Activated CD4-positive, alpha-beta memory T cell treated with anti-CD3 and anti-CD28 coated beads, Interleukin-2, amount 10 ng/mL, durations not matched to agents 7 days and 5 days (primary cell): ENCODE measurements around the gene AP1G1. TPM values are rescaled to one million over a fixed set of nuclear protein-coding genes. Genes with fewer than 3 reads are reported as not detected.

Experiments
- CTCF ChIA-PET: fragments of 350-600 bp; sonication (Branson Sonifier 250); formaldehyde crosslinking; loops from one replicate; lab custom pipeline; 2021; ENCODE audit warnings: antibody characterized with exemption, inconsistent platforms; lab: Charles Lee
- POLR2A ChIA-PET: fragments of 350-600 bp; sonication (Branson Sonifier 250); formaldehyde crosslinking; loops from one replicate; lab custom pipeline; 2021; ENCODE audit warnings: antibody characterized with exemption; lab: Charles Lee
- DNase-seq: peaks from one replicate; pipeline ENCODE4 v3.0.0-alpha.2; 2020
- H3K27ac Mint-ChIP-seq: one replicate; pipeline ENCODE4 v1.8.0; 2021; ENCODE audit warnings: mild to moderate bottlenecking, mixed read lengths
- H3K27me3 Mint-ChIP-seq: one replicate; pipeline ENCODE4 v1.8.0; 2021; ENCODE audit warnings: mixed read lengths
- H3K36me3 Mint-ChIP-seq: one replicate; pipeline ENCODE4 v1.8.0; 2021; ENCODE audit warnings: low read depth, mixed read lengths
- H3K4me1 Mint-ChIP-seq: one replicate; pipeline ENCODE4 v1.8.0; 2021; ENCODE audit warnings: mixed read lengths
- H3K4me3 Mint-ChIP-seq: one replicate; pipeline ENCODE4 v1.8.0; 2021; ENCODE audit warnings: mild to moderate bottlenecking, mixed read lengths
- H3K9me3 Mint-ChIP-seq: one replicate; pipeline ENCODE4 v1.8.0; 2021; ENCODE audit warnings: mixed read lengths
- total RNA-seq, 2 experiments: library from RNA; stranded (reverse); gene quantifications; one replicate each; pipeline ENCODE4 v1.2.3, GENCODE V29; 2021

Gene AP1G1
- 10 to 100 TPM; 78.7 to 82.6 TPM for total RNA-seq

DNA sequence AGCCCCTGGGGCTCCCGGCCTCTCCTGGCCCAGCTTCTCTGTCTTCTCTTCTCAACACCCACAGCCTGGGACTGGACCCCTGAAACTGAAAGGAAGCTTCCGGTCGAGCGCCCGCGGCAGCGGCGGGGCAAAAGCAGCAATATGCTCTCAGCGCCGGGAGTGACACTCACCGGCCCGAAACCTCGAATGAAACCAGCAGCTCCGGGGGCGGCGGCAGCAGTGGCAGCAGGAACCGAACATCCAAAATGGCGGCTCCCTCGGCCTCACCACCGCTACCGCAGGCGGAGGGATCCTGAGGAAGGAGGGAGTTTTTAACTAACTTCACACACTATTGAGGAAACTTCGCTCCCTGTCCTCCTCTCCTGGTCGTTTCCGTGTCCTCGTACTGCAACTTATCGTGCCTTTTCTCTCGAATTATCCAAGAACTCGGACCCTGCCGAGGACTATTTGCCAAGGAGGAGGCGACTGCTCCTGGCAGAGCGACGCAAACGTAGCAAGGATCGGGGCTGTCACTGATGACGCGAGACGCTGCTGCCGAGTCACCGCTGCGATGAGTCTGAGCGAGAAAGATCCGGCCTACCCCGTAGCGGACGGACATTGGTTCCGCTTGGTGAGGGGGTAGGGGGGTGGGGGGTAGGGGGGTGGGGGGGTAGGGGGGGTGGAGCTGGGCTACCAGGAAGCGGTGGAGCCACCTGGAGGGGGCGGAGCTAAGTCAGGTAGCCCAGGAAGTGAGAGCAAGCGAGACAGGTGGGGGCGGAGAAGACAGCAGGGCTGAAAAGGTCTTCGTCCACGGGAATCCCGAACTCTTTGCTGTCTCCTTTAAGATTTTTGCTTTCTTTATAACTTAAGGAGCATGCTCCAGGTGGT is at the start of gene AP1G1:
TSS of gene AP1G1 (minus strand) at position 242 of the 867 bp plus-strand sequence. CDS start 19,355 bp downstream, outside the sequence.
- DNase-seq: peak; percentile 94
- Mint-ChIP-seq H3K9me3 (no peaks in the 10 kb centered on the region), H3K36me3 (peaks cover 10% of the 10 kb centered on the region), H3K4me1 (peaks cover 30% of the 10 kb centered on the region), H3K4me3 (peak within 1 kb of the TSS; percentile 94), H3K27ac (peak within 1 kb of the TSS; percentile 93), H3K27me3 (no peaks in the 10 kb centered on the region)
- CTCF ChIA-PET: interaction anchor here (0.7 to 3.4 kb wide), 9 partner anchors 9 to 153 kb away, joined by 3 to 22 read pairs (median 3); partner anchors contain the start of genes IST1 and ZNF821
- POLR2A ChIA-PET: interaction anchor here (0.8 to 5.5 kb wide), 27 partner anchors 9 to 285 kb away, joined by 3 to 89 read pairs (median 5); partner anchors contain the start of genes DHX38, IST1, TXNL4B and ZNF821

DNA sequence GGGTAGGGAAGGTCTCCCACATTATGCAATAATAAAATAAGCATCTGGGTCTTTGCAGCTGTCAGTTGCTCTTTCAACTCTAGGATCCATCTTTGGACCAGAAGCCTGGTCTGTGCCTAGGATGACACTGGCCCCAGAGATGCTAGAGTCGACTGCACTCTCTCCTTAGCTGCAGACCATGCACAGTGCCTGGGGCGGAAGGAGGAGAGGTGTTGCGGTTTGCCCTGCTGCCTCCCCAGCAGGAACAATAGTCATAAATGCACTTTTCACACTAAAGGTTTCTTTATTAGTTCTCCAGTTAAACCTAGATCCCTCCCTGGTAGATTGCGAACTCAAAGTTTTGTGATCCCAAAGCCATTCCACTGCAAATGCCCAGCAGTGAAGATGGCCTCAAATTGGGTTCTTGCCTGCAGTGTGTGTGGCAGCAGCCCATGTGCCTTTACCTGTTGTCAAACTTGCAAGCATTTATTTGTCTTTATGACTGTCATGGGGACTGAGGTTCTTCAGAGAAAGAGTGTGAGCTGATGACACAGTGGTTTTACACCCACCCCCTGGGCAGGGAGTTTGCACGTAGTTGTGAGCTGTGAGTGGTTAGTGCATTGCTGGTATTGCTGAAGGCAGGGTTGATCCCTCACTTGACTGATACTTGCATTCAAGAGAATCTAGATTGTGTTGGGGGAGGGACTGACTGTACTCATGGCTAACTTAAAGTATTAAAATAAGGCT is 47.5 kb upstream of the AP1G1 start:
- DNase-seq: peak; percentile 34
- H3K36me3 Mint-ChIP-seq: peaks cover 53% of the 10 kb centered on the region
- no peaks in the 10 kb centered on the region for H3K9me3 Mint-ChIP-seq
- ChIA-PET CTCF (interaction anchor here (2.0 kb wide), 1 partner anchor 27 kb away, joined by 7 read pairs; the partner anchor contains the start of gene ZNF821), POLR2A (interaction anchor here (0.8 to 1.6 kb wide), 5 partner anchors 10 to 39 kb away, joined by 3 to 5 read pairs (median 4); partner anchors contain the start of gene IST1)
- peak overlapping the region; percentile 86 for H3K27ac Mint-ChIP-seq
- no peaks in the 10 kb centered on the region for H3K27me3 Mint-ChIP-seq
- peaks cover 53% of the 10 kb centered on the region for H3K4me1 Mint-ChIP-seq
- peak overlapping the region; percentile 9 for H3K4me3 Mint-ChIP-seq

DNA sequence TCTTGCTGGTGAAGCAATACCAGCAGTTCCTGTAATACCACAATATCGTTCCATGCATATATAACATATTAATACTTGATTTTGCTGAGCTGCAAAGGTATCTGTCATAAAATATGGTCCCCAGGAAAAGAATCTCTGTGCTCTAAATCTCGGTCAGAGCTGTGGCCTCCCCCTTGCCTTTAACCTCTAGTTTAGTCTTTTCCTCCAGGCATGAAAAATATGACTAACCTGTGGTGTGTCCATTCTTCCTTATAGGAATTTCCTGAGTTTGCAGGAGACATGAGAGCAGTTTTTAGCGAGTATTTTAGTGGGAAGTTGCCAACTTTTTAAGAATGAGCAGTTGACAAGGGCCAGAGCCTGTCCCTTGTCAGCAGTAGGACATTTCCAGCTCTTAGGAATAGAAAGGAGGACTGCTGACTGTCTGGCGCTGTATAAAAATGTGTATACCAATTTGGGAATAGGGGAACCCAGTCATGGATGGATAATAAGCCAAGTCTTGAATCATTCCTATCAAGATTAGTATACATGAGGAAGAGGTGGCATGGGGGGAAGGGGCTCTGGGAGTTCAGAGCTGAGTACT is 45.8 kb upstream of the AP1G1 start:
- Mint-ChIP-seq H3K4me3 (no peak overlapping the region), H3K9me3 (no peaks in the 10 kb centered on the region), H3K36me3 (peaks cover 62% of the 10 kb centered on the region), H3K4me1 (peaks cover 53% of the 10 kb centered on the region), H3K27ac (no peak overlapping the region), H3K27me3 (no peaks in the 10 kb centered on the region)
- no peak for DNase-seq
- ChIA-PET POLR2A (interaction anchor here (1.3 kb wide), 1 partner anchor 12 kb away, joined by 3 read pairs; no protein-coding TSS in a partner anchor), CTCF (no interaction called here)

DNA sequence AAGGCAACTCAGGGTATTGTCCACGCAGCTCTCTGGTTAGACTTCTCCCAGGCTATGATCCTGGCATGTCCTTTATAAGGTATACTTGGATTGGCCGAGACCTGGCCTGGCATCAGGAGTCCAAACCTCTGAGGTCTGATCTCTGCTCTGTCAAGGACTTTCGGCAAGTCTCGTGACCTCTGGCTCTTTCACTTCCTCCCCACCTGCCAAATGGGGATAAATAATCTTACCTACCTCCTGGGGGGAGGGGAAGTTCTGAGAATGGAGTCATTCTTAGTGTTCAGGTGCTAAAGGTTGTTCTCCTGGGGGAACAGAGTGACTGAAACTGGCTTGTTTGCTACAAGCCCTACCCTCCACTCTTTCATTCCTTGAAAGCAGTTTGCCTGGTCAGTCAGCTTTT is 44.8 kb upstream of the AP1G1 start:
- Mint-ChIP-seq H3K36me3 (peaks cover 62% of the 10 kb centered on the region), H3K27me3 (no peaks in the 10 kb centered on the region), H3K4me1 (peaks cover 57% of the 10 kb centered on the region), H3K27ac (no peak overlapping the region), H3K4me3 (no peak overlapping the region), H3K9me3 (no peaks in the 10 kb centered on the region)
- ChIA-PET POLR2A (no interaction called here), CTCF (interaction anchor here (1.4 kb wide), 1 partner anchor 25 kb away, joined by 3 read pairs; no protein-coding TSS in a partner anchor)
- DNase-seq: no peak

DNA sequence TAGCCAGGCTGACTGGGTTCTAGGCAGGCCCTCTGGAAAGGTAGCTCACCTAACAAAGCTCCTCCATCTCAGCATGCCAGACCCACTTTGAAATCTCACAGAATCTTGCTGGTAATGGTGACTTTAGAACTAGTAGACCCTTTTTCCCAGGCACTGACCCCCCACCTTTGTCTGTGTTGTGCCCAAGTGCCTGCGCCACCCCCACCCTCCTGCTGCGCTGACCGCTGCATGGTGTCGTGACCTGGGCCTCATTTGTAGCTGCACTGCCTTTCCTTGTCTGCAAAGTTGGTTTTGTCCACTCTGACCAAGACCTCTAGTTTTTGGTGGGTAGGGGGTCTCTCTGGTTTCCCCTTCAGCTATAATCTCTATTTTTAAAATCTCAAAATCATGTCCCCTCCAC is 43.9 kb upstream of the AP1G1 start:
- Mint-ChIP-seq H3K9me3 (no peaks in the 10 kb centered on the region), H3K4me1 (peaks cover 65% of the 10 kb centered on the region), H3K36me3 (peaks cover 69% of the 10 kb centered on the region), H3K27ac (no peak overlapping the region), H3K27me3 (no peaks in the 10 kb centered on the region), H3K4me3 (no peak overlapping the region)
- DNase-seq: no peak
- ChIA-PET POLR2A (interaction anchor here (1.0 kb wide), 1 partner anchor 18 kb away, joined by 3 read pairs; no protein-coding TSS in a partner anchor), CTCF (interaction anchor here (1.4 to 1.7 kb wide), 3 partner anchors 26 to 109 kb away, joined by 3 to 5 read pairs (median 4); no protein-coding TSS in a partner anchor)

DNA sequence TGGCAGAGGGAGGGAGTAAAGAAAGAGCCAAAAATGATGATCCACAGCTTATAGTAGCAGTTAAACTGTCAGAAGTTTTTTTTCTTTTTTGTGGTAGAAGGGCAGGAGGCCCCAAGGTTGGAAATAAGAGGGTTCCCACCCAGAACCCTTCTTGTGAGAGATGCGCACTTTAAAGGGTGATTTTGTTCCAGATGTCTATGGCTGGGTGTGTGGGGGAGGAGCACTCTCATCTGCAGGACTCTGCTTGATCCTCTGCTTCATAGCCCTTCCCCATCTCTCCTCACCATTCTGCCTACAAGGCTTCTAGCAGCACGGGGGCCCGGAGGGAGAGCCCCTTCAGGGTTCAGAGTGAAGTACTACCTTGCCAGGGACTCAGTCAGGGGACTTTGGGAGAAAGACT is 43.5 kb upstream of the AP1G1 start:
- ChIA-PET CTCF (interaction anchor here (1.4 to 1.7 kb wide), 3 partner anchors 26 to 109 kb away, joined by 3 to 5 read pairs (median 4); no protein-coding TSS in a partner anchor), POLR2A (interaction anchor here (1.0 kb wide), 1 partner anchor 19 kb away, joined by 3 read pairs; no protein-coding TSS in a partner anchor)
- peaks cover 67% of the 10 kb centered on the region for H3K36me3 Mint-ChIP-seq
- H3K27ac Mint-ChIP-seq: no peak overlapping the region
- peaks cover 66% of the 10 kb centered on the region for H3K4me1 Mint-ChIP-seq
- DNase-seq: no peak
- no peaks in the 10 kb centered on the region for H3K9me3 Mint-ChIP-seq
- H3K4me3 Mint-ChIP-seq: no peak overlapping the region
- no peaks in the 10 kb centered on the region for H3K27me3 Mint-ChIP-seq

DNA sequence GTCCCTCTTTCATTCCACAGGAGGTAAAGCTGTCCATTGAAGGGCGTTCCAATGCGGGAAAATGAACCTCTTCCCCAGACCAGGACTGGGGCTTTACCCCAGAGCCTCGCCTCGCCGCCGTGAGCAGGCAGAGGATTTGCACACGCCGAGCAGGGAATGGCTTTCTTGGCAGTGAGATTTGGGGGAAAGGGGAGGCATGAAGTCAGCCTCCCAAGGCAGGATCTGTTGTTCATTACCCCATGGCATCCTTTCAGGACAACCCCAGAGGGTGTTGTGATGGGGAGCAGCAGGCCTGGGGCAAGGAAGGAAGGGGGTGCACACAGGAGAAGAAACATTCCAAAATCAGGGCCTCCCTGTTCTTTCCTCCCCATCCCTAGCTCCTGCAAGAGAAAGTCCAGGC is 43.1 kb upstream of the AP1G1 start:
- no peak for DNase-seq
- H3K4me1 Mint-ChIP-seq: peaks cover 68% of the 10 kb centered on the region
- POLR2A ChIA-PET: interaction anchor here (1.0 kb wide), 1 partner anchor 19 kb away, joined by 3 read pairs; no protein-coding TSS in a partner anchor
- no peak overlapping the region for H3K4me3 Mint-ChIP-seq
- no peaks in the 10 kb centered on the region for H3K9me3 Mint-ChIP-seq
- no peak overlapping the region for H3K27ac Mint-ChIP-seq
- CTCF ChIA-PET: interaction anchor here (1.4 to 1.7 kb wide), 3 partner anchors 26 to 110 kb away, joined by 3 to 5 read pairs (median 4); no protein-coding TSS in a partner anchor
- H3K27me3 Mint-ChIP-seq: no peaks in the 10 kb centered on the region
- peaks cover 66% of the 10 kb centered on the region for H3K36me3 Mint-ChIP-seq

DNA sequence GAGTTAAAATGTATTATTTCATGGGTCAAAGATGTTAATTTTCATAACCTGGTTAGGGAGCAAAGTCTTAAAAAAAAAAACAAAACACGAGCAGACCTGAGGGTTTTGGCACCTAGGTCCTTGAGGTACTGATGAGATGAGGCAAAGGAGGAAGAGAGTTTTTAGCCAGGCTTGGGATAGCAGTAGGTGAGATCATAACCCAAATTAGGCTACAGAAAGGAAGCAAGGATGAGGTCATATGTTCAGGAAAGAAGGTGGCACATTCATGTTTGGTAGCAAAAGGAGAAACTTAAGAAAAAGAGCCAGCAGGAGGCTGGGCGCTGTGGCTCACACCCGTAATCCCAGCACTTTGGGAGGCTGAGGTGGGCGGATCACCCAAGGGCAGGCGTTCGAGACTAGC is 40.0 kb upstream of the AP1G1 start:
- POLR2A ChIA-PET: interaction anchor here (1.4 to 1.7 kb wide), 2 partner anchors 34 to 47 kb away, joined by 3 to 6 read pairs; no protein-coding TSS in a partner anchor
- no peaks in the 10 kb centered on the region for H3K9me3 Mint-ChIP-seq
- H3K4me3 Mint-ChIP-seq: no peak overlapping the region
- no peak overlapping the region for H3K27ac Mint-ChIP-seq
- H3K4me1 Mint-ChIP-seq: peaks cover 59% of the 10 kb centered on the region
- DNase-seq: no peak
- H3K27me3 Mint-ChIP-seq: no peaks in the 10 kb centered on the region
- peaks cover 44% of the 10 kb centered on the region for H3K36me3 Mint-ChIP-seq
- CTCF ChIA-PET: interaction anchor here (1.5 kb wide), 1 partner anchor 33 kb away, joined by 6 read pairs; no protein-coding TSS in a partner anchor

DNA sequence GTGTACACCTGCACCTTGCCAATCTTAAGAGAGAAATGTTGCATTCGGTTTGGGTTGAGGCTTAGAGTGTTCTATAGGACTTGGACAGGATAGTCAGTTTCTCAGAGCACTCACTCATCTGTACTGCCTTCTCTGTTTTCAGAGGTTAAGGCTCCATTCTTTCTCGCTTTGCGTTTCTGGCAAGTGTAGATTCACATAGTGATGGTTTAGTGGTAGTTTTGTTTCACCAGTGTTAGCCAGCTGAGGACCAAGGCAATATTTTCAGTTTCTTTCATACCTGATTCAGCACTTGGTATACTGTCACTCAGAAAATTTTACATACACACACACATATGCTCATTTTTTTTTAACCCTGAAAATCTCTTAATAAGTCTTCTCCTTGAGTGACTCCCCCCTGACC is 38.5 kb upstream of the AP1G1 start:
- Mint-ChIP-seq H3K9me3 (no peaks in the 10 kb centered on the region), H3K27me3 (no peaks in the 10 kb centered on the region), H3K4me3 (peak overlapping the region; percentile 91), H3K4me1 (peaks cover 56% of the 10 kb centered on the region), H3K27ac (peak overlapping the region; percentile 93), H3K36me3 (peaks cover 38% of the 10 kb centered on the region)
- no peak for DNase-seq
- CTCF ChIA-PET: interaction anchor here (0.7 to 2.0 kb wide), 3 partner anchors 34 to 282 kb away, joined by 3 to 7 read pairs (median 4); partner anchors contain the start of gene ZNF821
- POLR2A ChIA-PET: interaction anchor here (0.8 to 1.8 kb wide), 13 partner anchors 9 to 73 kb away, joined by 3 to 39 read pairs (median 4); partner anchors contain the start of genes AP1G1, IST1 and ZNF821

DNA sequence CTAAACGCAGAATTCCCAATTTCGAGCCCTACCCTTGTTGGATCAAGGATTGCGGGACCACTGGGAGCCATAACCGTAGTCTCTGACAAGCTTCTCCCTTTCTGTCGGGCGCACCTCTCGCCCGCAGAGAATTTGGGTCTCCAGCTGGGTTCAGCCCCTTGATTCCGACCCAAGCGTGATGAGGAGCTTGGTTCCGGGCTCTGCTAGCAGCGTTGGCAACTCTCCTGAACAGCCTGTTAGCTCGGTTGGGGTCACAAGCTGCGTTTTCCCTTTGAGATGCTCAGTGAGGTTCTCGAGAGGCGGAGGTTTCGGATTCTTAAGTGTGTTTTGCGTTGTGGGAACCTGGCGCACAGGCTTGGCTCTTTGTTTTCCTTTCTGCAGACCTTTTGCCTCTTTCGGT is 37.8 kb upstream of the AP1G1 start:
- Mint-ChIP-seq H3K27ac (peak overlapping the region; percentile 93), H3K36me3 (peaks cover 32% of the 10 kb centered on the region), H3K9me3 (no peaks in the 10 kb centered on the region), H3K4me3 (peak overlapping the region; percentile 91), H3K4me1 (peaks cover 53% of the 10 kb centered on the region), H3K27me3 (no peaks in the 10 kb centered on the region)
- ChIA-PET POLR2A (interaction anchor here (0.8 to 1.8 kb wide), 13 partner anchors 9 to 72 kb away, joined by 3 to 39 read pairs (median 4); partner anchors contain the start of genes AP1G1, IST1 and ZNF821), CTCF (interaction anchor here (0.6 to 2.0 kb wide), 5 partner anchors 18 to 281 kb away, joined by 3 to 7 read pairs (median 3); partner anchors contain the start of gene ZNF821)
- peak; percentile 31 for DNase-seq

DNA sequence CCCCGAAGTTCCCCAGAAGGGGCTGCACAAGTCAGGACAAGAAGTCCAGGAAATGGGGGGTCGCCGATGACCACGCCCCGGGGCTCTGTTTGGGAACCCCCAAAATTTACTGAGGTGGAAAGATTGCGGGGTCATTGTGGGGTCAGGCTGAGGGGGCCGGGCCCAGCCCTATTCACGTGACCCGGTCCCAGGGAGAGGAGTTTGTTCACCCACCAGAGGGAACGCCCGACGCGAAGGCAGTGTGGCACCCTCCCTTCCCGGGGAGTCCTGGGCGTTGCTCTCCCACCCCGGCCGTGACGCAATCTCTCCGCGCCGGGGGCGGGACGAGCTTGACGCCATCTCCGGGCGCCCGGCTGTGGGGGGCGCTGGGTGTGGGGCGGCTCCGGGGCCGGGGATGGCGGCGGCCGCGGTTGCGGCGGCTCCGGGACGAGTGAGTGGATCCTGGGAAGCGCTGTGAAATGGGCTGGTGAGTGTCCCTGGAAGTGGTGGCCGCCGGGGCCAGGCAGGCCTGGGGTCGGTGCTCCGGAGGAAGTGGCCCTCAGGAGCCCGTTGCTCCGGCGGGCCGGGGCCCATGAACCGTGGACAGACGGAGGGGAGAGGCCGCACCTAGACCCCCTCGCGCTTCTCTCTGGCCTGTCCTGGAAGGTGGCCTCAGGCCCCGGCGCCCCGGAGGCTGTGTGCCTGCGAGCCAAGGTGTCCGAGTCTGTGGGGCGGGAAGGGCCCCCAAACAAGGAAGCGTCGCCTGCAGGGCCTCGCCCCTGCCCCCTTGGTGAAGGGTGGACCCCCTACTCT is 37.2 kb upstream of the AP1G1 start, which contains the start of gene ATXN1L:
TSS of gene ATXN1L (plus strand) at position 338 of the 792 bp plus-strand sequence. CDS start 3,765 bp downstream, outside the sequence.
- Mint-ChIP-seq H3K9me3 (no peaks in the 10 kb centered on the region), H3K27ac (peak within 1 kb of the TSS; percentile 93), H3K36me3 (peaks cover 29% of the 10 kb centered on the region), H3K27me3 (no peaks in the 10 kb centered on the region), H3K4me3 (peak within 1 kb of the TSS; percentile 91), H3K4me1 (peaks cover 53% of the 10 kb centered on the region)
- CTCF ChIA-PET: interaction anchor here (1.0 to 2.0 kb wide), 3 partner anchors 19 to 38 kb away, joined by 3 to 7 read pairs (median 4); partner anchors contain the start of gene ZNF821
- DNase-seq: peak; percentile 94
- POLR2A ChIA-PET: interaction anchor here (0.8 to 1.9 kb wide), 17 partner anchors 10 to 71 kb away, joined by 3 to 39 read pairs (median 4); partner anchors contain the start of genes AP1G1, IST1 and ZNF821
